Breast epithelium (tissue), 3 donors: ENCODE data around the gene DUSP16.

ENCODE experiments used
- POLR2A ChIP-seq: fragments of 450-650 bp; IDR thresholded peaks from one replicate; pipeline ENCODE4 v1.6.1; 2016; ENCODE audit warnings: antibody characterized with exemption, mild to moderate bottlenecking, moderate library complexity
- POLR2AphosphoS5 ChIP-seq, 3 donors: sonication (generic); formaldehyde crosslinking; IDR thresholded peaks; one replicate each; pipeline ENCODE4 v1.6.1; 2017; ENCODE audit warnings: antibody characterized with exemption in 3 of 3
- TF ChIP-seq, protein P1 (sequence below), 3 donors: fragments of 450-650 bp; IDR thresholded peaks; one replicate each; pipeline ENCODE4 v1.5.1; 2016 to 2017; ENCODE audit warnings: antibody characterized with exemption in 3 of 3, mild to moderate bottlenecking in 3 of 3, moderate library complexity in 3 of 3

GRCh38 chr12:12488296-12488695 lies 74.4 kb downstream of the DUSP16 start:
- TF ChIP-seq, protein P1, sequence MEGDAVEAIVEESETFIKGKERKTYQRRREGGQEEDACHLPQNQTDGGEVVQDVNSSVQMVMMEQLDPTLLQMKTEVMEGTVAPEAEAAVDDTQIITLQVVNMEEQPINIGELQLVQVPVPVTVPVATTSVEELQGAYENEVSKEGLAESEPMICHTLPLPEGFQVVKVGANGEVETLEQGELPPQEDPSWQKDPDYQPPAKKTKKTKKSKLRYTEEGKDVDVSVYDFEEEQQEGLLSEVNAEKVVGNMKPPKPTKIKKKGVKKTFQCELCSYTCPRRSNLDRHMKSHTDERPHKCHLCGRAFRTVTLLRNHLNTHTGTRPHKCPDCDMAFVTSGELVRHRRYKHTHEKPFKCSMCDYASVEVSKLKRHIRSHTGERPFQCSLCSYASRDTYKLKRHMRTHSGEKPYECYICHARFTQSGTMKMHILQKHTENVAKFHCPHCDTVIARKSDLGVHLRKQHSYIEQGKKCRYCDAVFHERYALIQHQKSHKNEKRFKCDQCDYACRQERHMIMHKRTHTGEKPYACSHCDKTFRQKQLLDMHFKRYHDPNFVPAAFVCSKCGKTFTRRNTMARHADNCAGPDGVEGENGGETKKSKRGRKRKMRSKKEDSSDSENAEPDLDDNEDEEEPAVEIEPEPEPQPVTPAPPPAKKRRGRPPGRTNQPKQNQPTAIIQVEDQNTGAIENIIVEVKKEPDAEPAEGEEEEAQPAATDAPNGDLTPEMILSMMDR (IDR thresholded peaks at IDR 0.05) = no peak
- TF ChIP-seq POLR2AphosphoS5 (IDR thresholded peaks at IDR 0.05) = no peak
- no peak for TF ChIP-seq POLR2A
